RWPE1 (cell line): ENCODE measurements around the gene FOXM1.

ENCODE experiments used
- CTCF ChIA-PET: fragments of 350-600 bp; sonication (Branson Sonifier 250); formaldehyde crosslinking; extraction: SDS; loops from one replicate; lab custom pipeline; 2021; lab: Yijun Ruan, JAX
- POLR2A ChIA-PET: fragments of 400-600 bp; formaldehyde crosslinking; extraction: SDS; loops from one replicate; lab custom pipeline; 2020; ENCODE audit warnings: antibody characterized with exemption; ENCODE audit not compliant: low non-redundant PET; lab: Yijun Ruan, JAX
- DNase-seq: peaks from one replicate; pipeline ENCODE4 v3.0.0; 2012; ENCODE audit warnings: low spot score
- H3K27ac ChIP-seq: fragments of 450-650 bp; 2 replicates; pipeline ENCODE4 v1.5.1; 2017
- CTCF ChIP-seq: fragments of 450-650 bp; conservative IDR thresholded peaks from 2 replicates; pipeline ENCODE4 v1.5.1; 2017; ENCODE audit warnings: low read depth, mild to moderate bottlenecking

FOXM1 gene

GRCh38 chr12:2912216-2912575 is 35.2 kb upstream of the FOXM1 start:
- DNase-seq, result no peak
- CTCF ChIA-PET, result interaction anchor here (0.6 kb wide), 1 partner anchor 12 kb away, joined by 4 read pairs; no protein-coding TSS in a partner anchor
- TF ChIP-seq CTCF, result no peak
- POLR2A ChIA-PET, result no interaction called here
- no peak overlapping the region for H3K27ac ChIP-seq

- POLR2A ChIA-PET, result no interaction called here
- CTCF ChIA-PET, result no interaction called here
- DNase-seq, result no peak
- TF ChIP-seq CTCF, result no peak
- no peak overlapping the region for H3K27ac ChIP-seq
Observed at GRCh38 chr12:2904260-2904659, 27.3 kb upstream of the FOXM1 start.

- ChIA-PET POLR2A (no interaction called here), CTCF (no interaction called here)
- H3K27ac ChIP-seq, result no peak overlapping the region
- no peak for TF ChIP-seq CTCF
- no peak for DNase-seq
Observed at GRCh38 chr12:2902272-2902880, 25.4 kb upstream of the FOXM1 start.

GRCh38 chr12:2900642-2901041 is 23.7 kb upstream of the FOXM1 start:
- no peak overlapping the region for H3K27ac ChIP-seq
- POLR2A ChIA-PET, result no interaction called here
- CTCF ChIA-PET, result no interaction called here
- DNase-seq, result no peak
- no peak for TF ChIP-seq CTCF

- POLR2A ChIA-PET, result no interaction called here
- TF ChIP-seq CTCF, result no peak
- no peak for DNase-seq
- CTCF ChIA-PET, result no interaction called here
- no peak overlapping the region for H3K27ac ChIP-seq
Observed at GRCh38 chr12:2897418-2897817, 20.4 kb upstream of the FOXM1 start.

GRCh38 chr12:2895511-2895910 is 18.5 kb upstream of the FOXM1 start:
- TF ChIP-seq CTCF, result no peak
- DNase-seq, result no peak
- no peak overlapping the region for H3K27ac ChIP-seq
- ChIA-PET CTCF (interaction anchor here (0.6 kb wide), 1 partner anchor 21 kb away, joined by 3 read pairs; no protein-coding TSS in a partner anchor), POLR2A (no interaction called here)
